ACC112 (cell line): Measurements from ENCODE around the gene TRIM13.

ENCODE experiments used
- H2AFZ ChIP-seq: fragments of 200-600 bp; sonication (generic); one replicate; pipeline ENCODE4 v1.6.0; 2017; ENCODE audit warnings: antibody characterized with exemption, low read length; ENCODE audit not compliant: unreplicated experiment
- H3K27ac ChIP-seq: fragments of 200-600 bp; sonication (generic); 2 replicates; pipeline ENCODE4 v1.5.1; 2014; ENCODE audit warnings: low read depth, mild to moderate bottlenecking, antibody characterized with exemption, low read length, moderate library complexity
- H3K27me3 ChIP-seq: fragments of 200-600 bp; sonication (generic); 2 replicates; pipeline ENCODE4 v1.6.1; 2014; ENCODE audit warnings: mild to moderate bottlenecking, antibody characterized with exemption, low read length, moderate library complexity, mixed read lengths; ENCODE audit not compliant: insufficient read depth
- H3K36me3 ChIP-seq: fragments of 200-600 bp; sonication (generic); 2 replicates; pipeline ENCODE4 v1.6.1; 2016; ENCODE audit warnings: mild to moderate bottlenecking, antibody characterized with exemption, low read length, moderate library complexity, mixed read lengths; ENCODE audit not compliant: insufficient read depth
- H3K4me1 ChIP-seq: fragments of 200-600 bp; sonication (generic); one replicate; pipeline ENCODE4 v1.6.1; 2016; ENCODE audit warnings: low read length, mixed read lengths; ENCODE audit not compliant: insufficient read depth, unreplicated experiment, control insufficient read depth
- H3K4me3 ChIP-seq: fragments of 200-600 bp; sonication (generic); 2 replicates; pipeline ENCODE4 v1.5.1; 2014; ENCODE audit warnings: mild to moderate bottlenecking, low read depth, low read length
- H3K79me2 ChIP-seq: fragments of 200-600 bp; sonication (generic); one replicate; pipeline ENCODE4 v1.6.0; 2016; ENCODE audit warnings: low read length; ENCODE audit not compliant: control insufficient read depth, unreplicated experiment, insufficient read depth

Gene TRIM13

DNA sequence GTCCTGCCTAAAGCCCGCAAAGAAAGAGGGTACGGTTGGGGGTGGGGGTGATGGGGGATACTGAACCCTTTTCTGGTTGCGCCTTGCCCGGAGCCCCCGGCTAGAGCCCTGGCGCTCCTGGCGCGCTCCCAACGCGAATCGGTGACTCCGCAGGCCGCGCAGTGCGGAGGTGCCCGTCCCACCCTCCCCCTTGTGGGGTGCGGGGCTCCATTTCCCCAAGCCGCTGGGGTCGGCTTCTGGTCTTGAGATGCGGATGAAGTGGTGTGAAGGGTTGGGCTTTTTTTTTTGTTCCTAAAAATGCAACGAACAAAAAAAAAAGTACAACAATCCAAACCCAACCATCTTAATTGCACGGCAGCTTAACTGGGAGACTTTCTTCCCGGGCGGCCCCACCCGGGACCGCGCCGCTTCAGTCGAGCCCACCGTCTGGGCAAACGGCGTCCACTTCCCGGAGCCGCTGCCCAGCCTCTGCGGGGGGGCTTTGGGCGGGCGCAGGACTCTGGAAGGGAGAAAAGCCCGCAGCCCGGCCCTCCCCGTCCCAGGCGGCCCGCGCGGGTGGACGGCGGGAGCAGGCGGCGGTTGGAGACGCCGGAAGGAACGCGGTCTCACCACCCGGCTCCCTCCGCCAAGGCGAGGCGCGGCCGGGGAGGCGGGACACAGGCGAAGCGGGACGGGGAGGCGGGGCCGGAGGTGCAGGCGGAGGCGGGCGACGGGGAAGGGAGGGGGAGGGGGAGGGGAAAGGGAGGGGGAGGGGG is 504 bp upstream of the TRIM13 start:
- no peaks in the 10 kb centered on the region for H3K27me3 ChIP-seq
- H3K36me3 ChIP-seq: peaks cover 18% of the 10 kb centered on the region
- peaks cover 31% of the 10 kb centered on the region for H3K79me2 ChIP-seq
- peak overlapping the region; percentile 93 for H3K4me3 ChIP-seq
- H3K4me1 ChIP-seq: peaks cover 26% of the 10 kb centered on the region
- peak overlapping the region; percentile 84 for H3K27ac ChIP-seq
- peak overlapping the region; percentile 87 for H2AFZ ChIP-seq

DNA sequence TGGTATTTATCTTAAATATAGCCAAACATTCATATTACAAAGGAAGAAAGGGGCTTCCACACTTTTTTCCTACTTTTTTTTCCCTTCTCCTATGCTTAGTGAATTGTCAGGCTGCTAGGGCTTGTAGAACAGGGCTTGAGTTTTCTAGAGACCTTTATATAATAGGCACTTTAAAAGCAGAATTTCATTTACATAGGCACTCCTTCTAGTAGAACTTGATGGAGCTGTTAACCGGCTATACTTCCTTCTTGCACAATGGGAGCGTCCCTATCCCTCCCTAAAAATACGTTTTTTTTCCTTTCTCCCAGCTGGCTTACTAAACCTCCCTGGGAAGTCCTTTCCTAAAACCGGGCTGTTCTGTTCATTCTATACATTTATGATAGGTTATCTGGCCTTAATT is 1.1 kb downstream of the TRIM13 start:
- H3K27me3 ChIP-seq: no peaks in the 10 kb centered on the region
- H3K79me2 ChIP-seq: peaks cover 35% of the 10 kb centered on the region
- H3K36me3 ChIP-seq: peaks cover 18% of the 10 kb centered on the region
- H3K4me1 ChIP-seq: peaks cover 26% of the 10 kb centered on the region
- peak overlapping the region; percentile 78 for H3K27ac ChIP-seq
- H2AFZ ChIP-seq: no peak overlapping the region
- H3K4me3 ChIP-seq: peak overlapping the region; percentile 77

DNA sequence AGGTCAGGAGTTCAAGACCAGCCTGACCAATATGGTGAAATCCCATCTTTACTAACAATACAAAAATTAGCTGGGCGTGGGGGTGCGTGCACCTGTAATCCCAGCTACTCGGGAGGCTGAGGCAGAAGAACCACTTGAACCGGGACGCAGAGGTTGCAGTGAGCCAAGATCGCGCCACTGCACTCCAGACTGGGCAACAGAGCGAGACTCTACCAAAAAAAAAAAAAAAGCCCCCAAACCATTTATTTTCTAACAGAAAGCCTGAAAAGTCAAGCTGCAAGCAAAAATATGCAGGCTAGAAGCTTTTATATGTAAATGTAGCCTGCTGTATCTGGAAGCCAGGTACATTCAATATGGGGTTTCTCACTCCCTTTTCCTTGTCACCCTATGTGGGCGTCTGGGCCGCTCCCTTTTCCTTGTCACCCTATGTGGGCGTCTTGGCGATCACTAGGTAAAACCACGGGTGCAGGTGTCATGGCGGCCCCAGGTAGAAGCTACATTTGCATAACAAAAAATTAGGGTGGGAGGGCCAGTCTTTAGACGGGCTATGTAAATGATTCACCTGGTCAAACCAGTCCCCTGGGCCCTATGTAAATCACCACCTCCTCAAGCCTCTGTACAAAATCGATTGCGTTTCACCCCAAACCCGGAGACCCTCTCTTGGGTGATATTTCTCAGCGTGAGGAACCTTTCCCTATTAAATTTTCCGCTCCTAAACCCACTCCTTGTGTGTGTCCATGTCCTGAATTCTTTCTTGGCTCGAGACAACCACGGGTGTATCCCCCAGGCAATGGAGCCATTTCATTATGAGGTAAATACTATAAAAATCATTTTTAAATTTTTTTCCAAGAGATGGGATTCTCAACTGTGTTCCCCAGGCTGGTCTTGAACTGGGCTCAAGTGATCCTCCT is 2.1 kb downstream of the TRIM13 start:
- no peak overlapping the region for H2AFZ ChIP-seq
- no peak overlapping the region for H3K27ac ChIP-seq
- peak overlapping the region; percentile 77 for H3K4me3 ChIP-seq
- H3K79me2 ChIP-seq: peaks cover 40% of the 10 kb centered on the region
- peaks cover 26% of the 10 kb centered on the region for H3K4me1 ChIP-seq
- peaks cover 18% of the 10 kb centered on the region for H3K36me3 ChIP-seq
- H3K27me3 ChIP-seq: no peaks in the 10 kb centered on the region

DNA sequence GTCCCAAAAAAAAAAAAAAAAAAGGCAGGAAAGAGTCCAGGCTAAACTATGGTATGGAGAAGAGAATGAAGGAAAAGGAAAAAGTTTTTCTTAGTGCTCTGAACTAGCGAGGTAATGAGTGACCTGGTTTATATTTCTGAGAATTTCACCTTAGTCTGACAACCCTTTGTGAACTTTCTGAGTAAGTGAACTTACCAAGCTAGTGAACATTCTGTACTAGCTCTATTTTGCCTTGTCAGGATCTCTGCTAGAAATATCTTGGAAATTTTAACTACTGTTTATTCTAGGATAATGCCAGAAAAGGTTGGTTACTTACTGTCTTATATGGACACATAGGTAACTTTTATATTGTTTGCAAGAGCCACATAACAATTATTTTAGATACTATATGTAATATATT is 4.4 kb downstream of the TRIM13 start:
- Histone ChIP-seq H3K4me3 (no peak overlapping the region), H2AFZ (no peak overlapping the region), H3K4me1 (peaks cover 21% of the 10 kb centered on the region), H3K27me3 (no peaks in the 10 kb centered on the region), H3K27ac (no peak overlapping the region), H3K36me3 (peaks cover 18% of the 10 kb centered on the region), H3K79me2 (peaks cover 47% of the 10 kb centered on the region)

DNA sequence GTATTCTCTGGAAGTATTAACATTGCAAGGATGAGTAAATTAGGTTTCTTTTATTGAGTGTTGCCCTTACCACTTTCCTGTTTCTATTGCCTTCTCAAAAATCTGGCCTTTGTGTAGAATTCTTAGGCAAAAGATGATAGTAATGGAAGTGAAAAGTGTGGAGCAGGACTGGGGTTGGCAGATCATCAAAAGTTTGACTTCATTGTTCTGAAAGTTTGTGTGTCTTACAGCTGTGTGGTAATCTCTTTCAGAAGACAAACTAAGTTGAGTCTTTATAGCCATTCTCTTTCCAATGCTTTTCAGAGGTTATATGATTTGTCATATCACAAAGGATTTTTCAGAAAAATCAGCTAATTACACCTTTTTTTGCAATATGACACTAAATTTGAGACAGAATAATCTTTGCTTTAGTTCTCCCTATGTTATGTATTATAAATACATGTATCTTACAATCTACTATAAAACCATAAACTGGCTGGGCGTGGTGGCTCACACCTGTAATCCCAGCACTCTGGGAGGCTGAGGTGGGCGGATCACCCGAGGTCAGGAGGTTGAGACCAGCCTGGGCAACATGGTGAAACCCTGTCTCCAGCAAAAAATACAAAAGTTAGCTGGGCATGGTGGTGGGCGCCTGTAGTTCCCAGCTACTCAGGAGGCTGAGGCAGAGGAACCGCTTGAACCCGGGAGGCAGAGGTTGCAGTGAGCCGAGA is 9.7 kb downstream of the TRIM13 start:
- peaks cover 28% of the 10 kb centered on the region for H3K79me2 ChIP-seq
- peaks cover 5% of the 10 kb centered on the region; the same call in 1 of the 2 replicates for H3K36me3 ChIP-seq

DNA sequence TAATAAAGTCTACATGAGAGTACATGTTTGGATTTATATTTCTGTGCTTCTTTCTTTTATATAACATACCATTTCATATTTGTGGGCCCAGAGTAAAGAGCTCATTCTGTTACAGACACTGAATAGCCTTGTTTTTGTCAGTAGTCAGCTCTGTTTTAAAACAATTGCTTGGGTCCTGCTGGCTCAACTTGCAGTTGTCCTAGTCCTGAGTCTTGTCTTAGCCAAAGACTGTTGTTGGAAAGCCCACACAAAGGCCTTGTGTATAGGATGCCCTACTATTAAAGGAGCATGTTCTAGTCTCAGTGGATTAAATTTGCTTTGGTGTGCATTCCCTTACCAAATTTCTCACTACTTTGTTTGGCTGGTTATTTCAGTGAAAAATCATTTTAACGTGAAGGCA is 14.6 kb downstream of the TRIM13 start:
- H2AFZ ChIP-seq: no peak overlapping the region
- no peaks in the 10 kb centered on the region for H3K27me3 ChIP-seq
- no peak overlapping the region for H3K27ac ChIP-seq
- H3K4me1 ChIP-seq: peaks cover 4% of the 10 kb centered on the region
- H3K36me3 ChIP-seq: peaks cover 5% of the 10 kb centered on the region; the same call in 1 of the 2 replicates
- H3K79me2 ChIP-seq: peaks cover 18% of the 10 kb centered on the region
- no peak overlapping the region for H3K4me3 ChIP-seq

More for the DNA sequence above, 9.7 kb downstream of the TRIM13 start:
- Histone ChIP-seq H3K4me1 (peaks cover 3% of the 10 kb centered on the region), H3K4me3 (no peak overlapping the region), H3K27ac (no peak overlapping the region), H2AFZ (no peak overlapping the region), H3K27me3 (no peaks in the 10 kb centered on the region)

DNA sequence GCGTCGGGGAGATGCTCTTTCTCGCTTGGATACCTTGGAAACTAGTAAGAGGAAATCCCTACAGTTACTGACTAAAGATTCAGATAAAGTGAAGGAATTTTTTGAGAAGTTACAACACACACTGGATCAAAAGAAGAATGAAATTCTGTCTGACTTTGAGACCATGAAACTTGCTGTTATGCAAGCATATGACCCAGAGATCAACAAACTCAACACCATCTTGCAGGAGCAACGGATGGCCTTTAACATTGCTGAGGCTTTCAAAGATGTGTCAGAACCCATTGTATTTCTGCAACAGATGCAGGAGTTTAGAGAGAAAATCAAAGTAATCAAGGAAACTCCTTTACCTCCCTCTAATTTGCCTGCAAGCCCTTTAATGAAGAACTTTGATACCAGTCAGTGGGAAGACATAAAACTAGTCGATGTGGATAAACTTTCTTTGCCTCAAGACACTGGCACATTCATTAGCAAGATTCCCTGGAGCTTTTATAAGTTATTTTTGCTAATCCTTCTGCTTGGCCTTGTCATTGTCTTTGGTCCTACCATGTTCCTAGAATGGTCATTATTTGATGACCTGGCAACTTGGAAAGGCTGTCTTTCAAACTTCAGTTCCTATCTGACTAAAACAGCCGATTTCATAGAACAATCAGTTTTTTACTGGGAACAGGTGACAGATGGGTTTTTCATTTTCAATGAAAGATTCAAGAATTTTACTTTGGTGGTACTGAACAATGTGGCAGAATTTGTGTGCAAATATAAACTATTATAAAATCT is 15.7 kb downstream of the TRIM13 start:
- H3K36me3 ChIP-seq: peaks cover 5% of the 10 kb centered on the region; the same call in 1 of the 2 replicates
- peaks cover 11% of the 10 kb centered on the region for H3K4me1 ChIP-seq

DNA sequence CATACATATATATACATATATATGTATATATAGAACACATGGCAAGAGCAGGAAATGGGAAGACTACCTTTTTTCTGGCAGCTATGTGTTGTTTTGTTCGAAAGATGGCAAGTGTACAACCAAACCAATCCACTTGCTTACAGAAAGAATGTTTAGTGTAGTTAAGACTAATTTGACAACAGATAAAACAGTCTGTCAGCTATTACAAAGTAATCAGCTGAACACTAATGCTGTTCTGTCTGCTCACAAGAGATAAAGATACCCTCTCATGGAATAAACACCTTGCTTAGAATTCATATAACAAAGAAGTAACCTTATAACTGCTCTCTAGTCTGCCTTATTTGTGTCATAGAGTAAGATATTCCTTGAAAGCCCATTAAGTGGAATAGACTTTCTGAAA is 17.5 kb downstream of the TRIM13 start:
- Histone ChIP-seq H3K36me3 (peaks cover 11% of the 10 kb centered on the region; the same call in 1 of the 2 replicates), H3K4me3 (no peak overlapping the region), H3K27ac (0 out of 2 replicates have a peak overlapping the region, but pooled peaks have one; percentile 25), H3K27me3 (no peaks in the 10 kb centered on the region), H3K4me1 (peaks cover 21% of the 10 kb centered on the region), H2AFZ (no peak overlapping the region), H3K79me2 (peaks cover 11% of the 10 kb centered on the region)

More for the DNA sequence above, 15.7 kb downstream of the TRIM13 start:
- Histone ChIP-seq H3K27ac (no peak overlapping the region), H3K27me3 (no peaks in the 10 kb centered on the region), H3K4me3 (no peak overlapping the region), H2AFZ (no peak overlapping the region), H3K79me2 (peaks cover 17% of the 10 kb centered on the region)

DNA sequence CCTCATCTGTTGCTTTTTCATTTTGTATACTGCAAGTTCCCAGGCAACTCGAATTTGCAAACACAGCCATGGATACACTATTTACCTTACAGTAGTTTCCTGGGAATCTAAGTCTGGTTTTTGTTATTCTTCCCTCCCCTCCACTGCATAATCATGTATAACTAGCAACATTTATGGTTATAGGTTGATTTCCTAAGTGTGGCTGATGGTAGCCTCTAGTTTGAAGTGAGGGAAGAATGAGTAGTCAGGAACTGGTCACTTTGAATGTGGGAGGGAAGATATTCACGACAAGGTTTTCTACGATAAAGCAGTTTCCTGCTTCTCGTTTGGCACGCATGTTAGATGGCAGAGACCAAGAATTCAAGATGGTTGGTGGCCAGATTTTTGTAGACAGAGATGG is 18.4 kb downstream of the TRIM13 start, which contains the start of gene KCNRG:
TSS of gene KCNRG (plus strand) at position 187 of the 400 bp plus-strand sequence. CDS start at position 237, 50 bp downstream.
- Histone ChIP-seq H3K27me3 (no peaks in the 10 kb centered on the region), H2AFZ (no peak within 1 kb of the TSS), H3K27ac (peak within 1 kb of the TSS; percentile 25; the same call in 1 of the 2 replicates), H3K4me3 (no peak within 1 kb of the TSS), H3K79me2 (peaks cover 9% of the 10 kb centered on the region), H3K4me1 (peaks cover 21% of the 10 kb centered on the region), H3K36me3 (peaks cover 11% of the 10 kb centered on the region; the same call in 1 of the 2 replicates)
